HEK293T (cell line): ENCODE results near the gene CD19.

ENCODE experiments used
- BHLHE40 ChIP-seq: fragments of 450-650 bp; IDR thresholded peaks from 2 replicates; pipeline ENCODE4 v1.6.1; 2016; ENCODE audit warnings: mild to moderate bottlenecking, moderate library complexity, borderline replicate concordance
- FOXK2 ChIP-seq: fragments of 450-650 bp; IDR thresholded peaks from 2 replicates; pipeline ENCODE4 v1.6.1; 2016; ENCODE audit warnings: mild to moderate bottlenecking
- FOXM1 ChIP-seq: fragments of 450-650 bp; IDR thresholded peaks from 2 replicates; pipeline ENCODE4 v1.6.1; 2017; ENCODE audit warnings: mild to moderate bottlenecking, borderline replicate concordance
- SP1 ChIP-seq: fragments of 450-650 bp; IDR thresholded peaks from 2 replicates; pipeline ENCODE4 v1.6.1; 2017

DNA sequence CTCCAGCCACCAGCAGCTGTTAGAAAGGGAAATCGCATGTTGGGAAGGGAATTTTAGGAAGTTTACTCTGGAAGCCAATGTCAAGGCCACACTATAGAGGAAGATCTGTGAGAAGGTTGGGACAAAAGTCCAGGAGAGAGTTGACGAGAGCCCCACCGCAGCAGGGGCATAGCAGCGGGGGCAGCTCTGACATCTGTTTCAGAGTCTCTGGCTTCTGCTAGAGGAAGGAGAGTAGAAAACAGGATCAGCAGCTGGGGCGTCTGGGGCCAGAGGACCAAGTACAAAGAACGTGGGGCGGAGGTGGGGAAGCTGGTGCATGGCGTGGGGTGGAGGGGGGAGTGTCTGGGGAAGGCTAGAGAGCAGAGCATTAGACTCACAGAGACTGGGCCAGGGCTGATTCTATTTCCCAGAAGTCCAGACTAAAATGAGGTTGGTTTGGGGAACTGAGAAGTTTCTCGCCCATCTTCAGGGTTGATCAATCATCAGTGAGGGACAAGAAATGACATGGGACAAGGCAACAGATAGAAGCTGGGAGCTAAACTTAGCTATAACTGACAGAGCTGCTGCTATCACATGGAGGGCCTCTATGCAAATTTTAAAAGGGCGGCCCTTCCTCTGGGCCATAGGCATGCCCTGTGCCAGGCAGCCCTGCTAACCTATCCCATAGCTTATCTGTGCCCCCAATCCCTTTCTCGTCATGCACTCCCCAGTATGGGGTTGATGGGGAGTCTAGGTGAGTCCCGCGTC is 7.9 kb upstream of the CD19 start:
- TF ChIP-seq BHLHE40 = no peak
- TF ChIP-seq FOXM1 = no peak
- no peak for TF ChIP-seq SP1
- TF ChIP-seq FOXK2 = no peak
